Mucosa of stomach (tissue), 1 donor: ENCODE measurements around the gene HMGB1.

Experiments
- H3K27me3 ChIP-seq: one replicate; pipeline ENCODE4 v1.7.0; 2013; ENCODE audit warnings: mild to moderate bottlenecking, low read length; ENCODE audit not compliant: control insufficient read depth, insufficient read depth
- H3K36me3 ChIP-seq: one replicate; pipeline ENCODE4 v1.7.0; 2013; ENCODE audit warnings: low read length; ENCODE audit not compliant: control insufficient read depth, insufficient read depth
- H3K4me1 ChIP-seq: one replicate; pipeline ENCODE4 v1.7.0; 2013; ENCODE audit warnings: mild to moderate bottlenecking, low read length; ENCODE audit not compliant: control insufficient read depth, insufficient read depth
- H3K4me3 ChIP-seq: one replicate; pipeline ENCODE4 v1.7.0; 2013; ENCODE audit warnings: low read length
- H3K9ac ChIP-seq: one replicate; pipeline ENCODE4 v1.7.0; 2013; ENCODE audit warnings: mild to moderate bottlenecking, low read length, moderate library complexity
- H3K9me3 ChIP-seq: one replicate; pipeline ENCODE4 v1.7.0; 2013; ENCODE audit warnings: mild to moderate bottlenecking, low read length, moderate library complexity; ENCODE audit not compliant: control insufficient read depth
- donor health status: Pancreatic carcinoma.

The HMGB1 gene

GRCh38 chr13:30421093-30422053 lies 44.4 kb downstream of the HMGB1 start:
- Histone ChIP-seq H3K9ac (peak overlapping the region; percentile 78), H3K27me3 (peaks cover 6% of the 10 kb centered on the region), H3K4me3 (no peak overlapping the region), H3K4me1 (peaks cover 9% of the 10 kb centered on the region), H3K36me3 (no peaks in the 10 kb centered on the region), H3K9me3 (no peaks in the 10 kb centered on the region)

DNA sequence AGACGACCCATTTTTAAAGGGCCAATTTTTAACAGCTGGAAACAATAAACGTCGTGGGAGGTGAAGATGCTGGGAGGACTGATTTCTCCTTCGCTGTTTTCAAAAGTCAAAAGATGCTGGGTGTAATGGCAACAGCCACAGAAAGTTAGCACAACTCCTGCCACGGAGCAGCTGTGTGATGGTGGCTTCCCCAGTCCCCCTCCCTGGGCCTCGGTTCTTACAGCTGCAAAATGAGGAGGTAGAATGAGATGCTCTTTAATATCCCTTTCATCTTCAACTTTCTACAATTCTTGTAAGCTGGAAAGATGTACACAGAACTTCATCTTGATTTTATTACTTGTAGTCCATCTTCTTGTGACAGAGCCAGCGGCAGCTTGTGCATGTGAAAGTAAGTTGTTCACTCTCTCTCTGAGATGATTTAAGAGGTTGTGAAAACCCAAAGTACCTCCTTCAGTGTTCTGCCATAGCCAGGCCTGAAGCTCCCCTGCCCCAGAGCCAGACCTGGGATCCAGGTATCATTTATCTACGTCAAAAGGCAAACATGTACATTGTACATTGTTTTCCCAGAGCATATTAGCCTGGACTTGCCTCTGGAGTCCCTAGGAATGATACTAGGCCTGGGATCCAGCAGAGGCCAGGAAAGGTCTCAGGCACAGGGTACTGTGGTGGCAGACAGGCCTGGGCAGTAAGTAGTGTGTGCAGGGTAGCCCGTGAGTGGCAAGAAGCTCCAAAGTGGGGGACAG lies 46.8 kb downstream of the HMGB1 start:
- Histone ChIP-seq H3K27me3 (peaks cover 6% of the 10 kb centered on the region), H3K9me3 (no peaks in the 10 kb centered on the region), H3K4me1 (peaks cover 9% of the 10 kb centered on the region), H3K36me3 (no peaks in the 10 kb centered on the region), H3K9ac (no peak overlapping the region), H3K4me3 (no peak overlapping the region)

- Histone ChIP-seq H3K4me3 (no peak overlapping the region), H3K36me3 (no peaks in the 10 kb centered on the region), H3K27me3 (peaks cover 6% of the 10 kb centered on the region), H3K9ac (no peak overlapping the region), H3K9me3 (no peaks in the 10 kb centered on the region), H3K4me1 (peaks cover 9% of the 10 kb centered on the region)
Measured at GRCh38 chr13:30418075-30418716, 47.5 kb downstream of the HMGB1 start.

- peaks cover 6% of the 10 kb centered on the region for H3K27me3 ChIP-seq
- H3K36me3 ChIP-seq = no peaks in the 10 kb centered on the region
- no peak overlapping the region for H3K9ac ChIP-seq
- no peak overlapping the region for H3K4me3 ChIP-seq
- no peaks in the 10 kb centered on the region for H3K9me3 ChIP-seq
- peaks cover 9% of the 10 kb centered on the region for H3K4me1 ChIP-seq
Measured at GRCh38 chr13:30416471-30416870, 49.3 kb downstream of the HMGB1 start.

GRCh38 chr13:30415430-30416030 lies 50.2 kb downstream of the HMGB1 start:
- Histone ChIP-seq H3K9me3 (no peaks in the 10 kb centered on the region), H3K36me3 (no peaks in the 10 kb centered on the region), H3K27me3 (peaks cover 1% of the 10 kb centered on the region), H3K9ac (no peak overlapping the region), H3K4me3 (no peak overlapping the region), H3K4me1 (peaks cover under 1% of the 10 kb centered on the region)

DNA sequence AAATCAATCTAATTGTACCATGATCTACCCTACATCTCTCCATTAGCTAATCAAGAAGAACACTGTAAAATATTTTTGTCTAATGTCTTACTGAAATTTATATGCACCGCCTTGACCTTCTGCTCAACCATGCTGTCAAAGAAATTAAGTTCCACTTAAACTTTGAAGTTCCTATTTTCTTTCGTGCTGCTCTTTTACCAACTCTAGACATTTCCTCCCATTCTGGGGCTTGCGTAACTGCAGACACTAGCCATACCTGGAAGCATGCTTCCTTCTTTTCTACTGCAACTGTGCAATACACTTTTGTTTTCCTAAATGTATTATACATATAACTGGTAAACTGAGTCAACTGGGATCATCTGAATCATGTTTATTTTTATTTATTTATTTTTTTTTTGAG lies 51.9 kb downstream of the HMGB1 start:
- Histone ChIP-seq H3K27me3 (no peaks in the 10 kb centered on the region), H3K36me3 (no peaks in the 10 kb centered on the region), H3K4me3 (no peak overlapping the region), H3K4me1 (no peaks in the 10 kb centered on the region), H3K9ac (no peak overlapping the region), H3K9me3 (no peaks in the 10 kb centered on the region)

GRCh38 chr13:30412346-30412745 lies 53.4 kb downstream of the HMGB1 start:
- H3K9me3 ChIP-seq = no peaks in the 10 kb centered on the region
- H3K27me3 ChIP-seq = no peaks in the 10 kb centered on the region
- H3K4me3 ChIP-seq = no peak overlapping the region
- peaks cover 3% of the 10 kb centered on the region for H3K4me1 ChIP-seq
- H3K36me3 ChIP-seq = no peaks in the 10 kb centered on the region
- H3K9ac ChIP-seq = no peak overlapping the region

DNA sequence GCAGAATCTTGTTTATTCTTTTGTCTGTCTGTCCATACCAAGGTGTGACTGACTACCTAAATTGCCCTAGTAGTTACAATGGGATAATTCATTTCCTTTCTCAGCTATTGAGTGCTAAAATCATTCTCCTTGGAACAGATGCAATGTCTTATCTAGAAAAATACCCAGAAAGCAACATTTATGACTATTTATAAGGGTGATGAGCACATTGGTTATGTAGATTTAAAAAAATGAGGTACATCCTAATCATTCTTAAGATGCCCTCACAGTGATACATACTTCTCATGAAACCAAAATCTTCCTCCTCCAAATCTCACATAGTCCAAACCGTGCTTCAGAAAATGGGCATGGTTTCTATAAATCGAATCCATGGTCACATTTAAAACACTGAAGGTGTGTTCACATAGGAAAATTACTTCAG lies 55.0 kb downstream of the HMGB1 start:
- H3K36me3 ChIP-seq = no peaks in the 10 kb centered on the region
- H3K27me3 ChIP-seq = no peaks in the 10 kb centered on the region
- no peaks in the 10 kb centered on the region for H3K9me3 ChIP-seq
- H3K9ac ChIP-seq = no peak overlapping the region
- no peak overlapping the region for H3K4me3 ChIP-seq
- H3K4me1 ChIP-seq = peaks cover 3% of the 10 kb centered on the region

DNA sequence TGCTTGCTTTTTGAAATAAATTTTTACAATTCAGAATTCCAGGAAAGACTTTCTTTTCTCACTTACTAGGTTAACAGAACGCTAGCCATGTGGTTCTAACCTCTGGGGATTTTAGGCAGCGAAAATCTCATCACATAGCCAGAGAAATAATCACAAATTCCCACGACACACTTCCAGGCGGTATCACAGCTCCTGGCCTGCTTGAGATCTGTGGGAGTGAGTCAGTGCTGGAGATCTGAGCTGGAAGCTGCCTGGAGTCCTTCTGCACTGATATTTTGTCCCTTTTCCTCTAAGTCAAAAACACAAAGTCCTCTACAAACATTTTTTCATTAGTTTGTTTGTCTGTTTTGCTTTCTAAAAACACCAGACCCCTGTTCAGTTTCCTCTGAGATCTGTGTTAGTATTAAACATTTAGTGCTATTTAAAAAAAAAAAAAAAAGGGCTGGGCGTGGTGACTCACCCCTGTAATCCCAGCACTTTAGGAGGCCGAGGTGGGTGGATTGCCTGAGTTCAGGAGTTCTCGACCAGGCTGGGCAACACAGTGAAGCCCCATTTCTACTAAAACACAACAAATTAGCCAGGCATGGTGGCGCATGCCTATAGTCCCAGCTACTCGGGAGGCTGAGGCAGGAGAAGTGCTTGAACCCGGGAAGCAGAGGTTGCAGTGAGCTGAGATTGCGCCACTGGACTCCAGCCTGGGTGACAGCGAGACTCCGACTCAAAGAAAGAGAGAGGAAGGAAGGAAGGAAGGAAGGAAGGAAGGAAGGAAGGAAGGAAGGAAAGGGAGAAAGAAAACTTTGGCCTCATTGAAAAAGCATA lies 55.6 kb downstream of the HMGB1 start:
- H3K4me1 ChIP-seq = peaks cover 3% of the 10 kb centered on the region
- no peaks in the 10 kb centered on the region for H3K27me3 ChIP-seq
- no peak overlapping the region for H3K9ac ChIP-seq
- no peaks in the 10 kb centered on the region for H3K36me3 ChIP-seq
- no peak overlapping the region for H3K4me3 ChIP-seq
- H3K9me3 ChIP-seq = no peaks in the 10 kb centered on the region

DNA sequence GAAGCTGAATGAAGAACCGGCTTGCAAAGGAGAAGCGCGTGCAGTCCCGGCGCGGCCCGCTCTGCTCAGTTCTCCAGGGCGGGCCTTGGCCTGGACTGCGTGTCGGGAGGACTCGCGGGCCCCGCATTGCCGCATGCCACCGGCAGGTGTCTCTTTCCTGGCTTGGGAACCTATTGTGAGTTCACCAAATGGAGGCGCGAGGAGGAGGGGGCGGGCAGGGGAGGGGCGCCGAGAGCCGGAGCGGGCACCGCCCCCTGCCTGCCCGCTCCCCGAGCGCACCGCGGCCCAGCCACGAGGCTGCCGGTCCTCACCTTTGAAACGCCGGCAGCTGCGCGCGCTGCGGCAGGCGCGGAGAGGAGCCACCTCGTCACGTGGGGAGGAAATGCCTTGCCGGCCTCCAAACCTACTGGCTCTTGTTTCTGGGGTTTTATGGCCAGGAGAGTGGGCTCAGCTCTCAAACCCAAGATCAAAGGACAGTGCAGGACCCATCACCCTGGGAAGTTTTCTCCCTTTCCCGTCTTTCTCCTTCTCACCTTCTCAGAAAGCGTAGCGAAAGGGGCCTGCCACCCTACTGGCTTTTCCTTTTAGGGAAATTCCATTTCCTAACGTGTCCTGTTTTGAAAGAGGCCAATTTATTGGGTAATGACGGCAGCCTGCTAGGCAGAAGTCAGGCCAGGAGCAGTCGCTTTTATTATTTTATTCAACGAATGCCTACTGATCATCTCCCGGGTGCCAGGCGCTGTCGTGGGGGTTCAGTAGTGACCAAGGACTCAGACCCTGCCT lies 57.2 kb downstream of the HMGB1 start:
- no peaks in the 10 kb centered on the region for H3K27me3 ChIP-seq
- H3K9ac ChIP-seq = peak overlapping the region; percentile 54
- H3K36me3 ChIP-seq = no peaks in the 10 kb centered on the region
- peaks cover 3% of the 10 kb centered on the region for H3K4me1 ChIP-seq
- H3K9me3 ChIP-seq = no peaks in the 10 kb centered on the region
- peak overlapping the region; percentile 28 for H3K4me3 ChIP-seq
